ENCODE results near the gene CCDC121.

DNA sequence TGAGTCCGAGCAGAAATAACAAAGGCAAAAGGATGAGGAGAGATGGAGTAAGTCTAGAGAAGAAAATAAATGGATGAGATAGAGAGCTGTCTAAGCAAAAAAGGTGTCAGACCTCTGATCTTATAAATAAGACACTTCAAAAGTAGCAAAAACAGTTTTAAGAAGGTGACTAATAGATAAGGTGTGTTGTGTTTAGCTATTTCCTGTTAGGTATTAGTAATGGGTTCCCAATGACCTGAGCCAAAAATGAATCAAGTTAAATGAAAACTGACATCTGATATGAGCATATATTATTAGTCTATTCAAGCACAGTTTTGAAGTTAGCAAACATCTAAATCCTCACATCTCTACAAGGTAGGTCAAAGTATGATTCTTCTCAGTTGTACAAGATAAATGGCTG lies 24.0 kb upstream of the CCDC121 start:
- TF ChIP-seq EP300 (IDR thresholded peaks at IDR 0.05) (no peak), POLR2A (IDR thresholded peaks at IDR 0.05; ENCODE audit: low read depth) (no peak)
- TF ChIP-seq, protein P1, sequence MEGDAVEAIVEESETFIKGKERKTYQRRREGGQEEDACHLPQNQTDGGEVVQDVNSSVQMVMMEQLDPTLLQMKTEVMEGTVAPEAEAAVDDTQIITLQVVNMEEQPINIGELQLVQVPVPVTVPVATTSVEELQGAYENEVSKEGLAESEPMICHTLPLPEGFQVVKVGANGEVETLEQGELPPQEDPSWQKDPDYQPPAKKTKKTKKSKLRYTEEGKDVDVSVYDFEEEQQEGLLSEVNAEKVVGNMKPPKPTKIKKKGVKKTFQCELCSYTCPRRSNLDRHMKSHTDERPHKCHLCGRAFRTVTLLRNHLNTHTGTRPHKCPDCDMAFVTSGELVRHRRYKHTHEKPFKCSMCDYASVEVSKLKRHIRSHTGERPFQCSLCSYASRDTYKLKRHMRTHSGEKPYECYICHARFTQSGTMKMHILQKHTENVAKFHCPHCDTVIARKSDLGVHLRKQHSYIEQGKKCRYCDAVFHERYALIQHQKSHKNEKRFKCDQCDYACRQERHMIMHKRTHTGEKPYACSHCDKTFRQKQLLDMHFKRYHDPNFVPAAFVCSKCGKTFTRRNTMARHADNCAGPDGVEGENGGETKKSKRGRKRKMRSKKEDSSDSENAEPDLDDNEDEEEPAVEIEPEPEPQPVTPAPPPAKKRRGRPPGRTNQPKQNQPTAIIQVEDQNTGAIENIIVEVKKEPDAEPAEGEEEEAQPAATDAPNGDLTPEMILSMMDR (IDR thresholded peaks at IDR 0.05): no peak
